Activated CD4-positive, alpha-beta T cell treated with anti-CD3 and anti-CD28 coated beads, Interleukin-10, Interleukin-2, amounts not matched to agents 100 ng/mL and 50 ng/mL, durations not matched to agents 16 hours and 8 hours (primary cell): ENCODE results near the gene PPM1D.
"Not testable (repeated sequence)": the region's sequence is repeated elsewhere in the genome, so short reads cannot be mapped to it uniquely, and the experiment has no call there.

Source experiments
- DNase-seq: peaks from one replicate; pipeline ENCODE4 v3.0.0-alpha.2; 2020

PPM1D gene

DNA sequence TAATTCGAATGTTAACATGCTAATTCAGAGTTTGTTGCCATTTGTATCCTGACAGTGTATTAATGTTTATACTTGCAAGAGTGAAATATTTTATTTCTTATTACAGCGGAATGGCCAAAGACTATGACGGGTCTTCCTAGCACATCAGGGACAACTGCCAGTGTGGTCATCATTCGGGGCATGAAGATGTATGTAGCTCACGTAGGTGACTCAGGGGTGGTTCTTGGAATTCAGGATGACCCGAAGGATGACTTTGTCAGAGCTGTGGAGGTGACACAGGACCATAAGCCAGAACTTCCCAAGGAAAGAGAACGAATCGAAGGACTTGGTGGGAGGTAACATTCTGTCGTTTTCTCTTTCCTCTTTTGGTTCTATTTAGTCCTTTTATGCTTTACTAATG is 23.4 kb downstream of the PPM1D start:
- DNase-seq, result no peak

DNA sequence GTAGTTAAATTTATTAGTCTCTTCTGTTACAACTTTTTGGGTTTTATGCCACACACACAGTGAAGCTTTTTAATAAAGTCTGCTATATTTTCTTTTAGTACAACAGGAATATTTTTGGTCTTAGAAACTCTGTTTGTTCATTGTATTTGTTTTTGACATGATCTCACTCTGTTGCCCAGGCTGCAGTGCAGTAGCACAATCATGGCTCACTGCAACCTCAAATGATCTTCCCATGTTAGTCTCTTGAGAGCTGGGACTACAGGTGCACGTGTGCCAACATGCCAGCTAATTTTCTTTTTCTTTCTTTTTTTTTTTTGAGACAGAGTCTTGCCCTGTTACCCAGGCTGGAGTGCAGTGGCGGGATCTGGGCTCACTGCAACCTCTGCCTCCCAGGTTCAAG is 27.1 kb downstream of the PPM1D start:
- DNase-seq, result no peak

DNA sequence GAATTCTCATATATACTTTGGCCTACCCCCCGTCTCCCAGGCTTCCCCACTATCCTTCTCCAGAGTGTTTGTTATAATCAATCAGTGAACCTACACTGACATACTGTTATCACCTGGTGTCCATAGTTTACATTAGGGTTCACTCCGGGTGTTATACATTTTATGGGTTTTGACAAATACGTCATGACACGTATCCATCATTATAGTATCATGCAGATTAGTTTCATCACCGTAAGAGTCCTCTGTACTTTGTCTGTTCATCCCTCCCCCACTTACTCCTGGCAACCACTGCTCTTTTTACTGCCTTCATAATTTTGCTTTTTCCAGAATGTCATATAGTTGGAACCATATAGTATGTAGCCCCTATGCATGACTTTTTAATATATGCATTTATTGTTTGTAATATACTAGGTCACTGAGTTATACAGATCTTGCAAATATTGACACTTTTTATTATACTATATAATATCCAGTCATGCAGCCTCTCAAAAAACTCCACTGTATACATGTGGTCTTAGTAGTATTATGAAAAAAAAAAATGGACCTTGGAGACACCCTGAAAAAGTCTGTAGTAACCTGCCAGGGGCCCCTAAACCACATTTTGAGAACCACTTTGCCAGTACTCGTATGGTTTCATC is 28.4 kb downstream of the PPM1D start:
- no peak for DNase-seq

DNA sequence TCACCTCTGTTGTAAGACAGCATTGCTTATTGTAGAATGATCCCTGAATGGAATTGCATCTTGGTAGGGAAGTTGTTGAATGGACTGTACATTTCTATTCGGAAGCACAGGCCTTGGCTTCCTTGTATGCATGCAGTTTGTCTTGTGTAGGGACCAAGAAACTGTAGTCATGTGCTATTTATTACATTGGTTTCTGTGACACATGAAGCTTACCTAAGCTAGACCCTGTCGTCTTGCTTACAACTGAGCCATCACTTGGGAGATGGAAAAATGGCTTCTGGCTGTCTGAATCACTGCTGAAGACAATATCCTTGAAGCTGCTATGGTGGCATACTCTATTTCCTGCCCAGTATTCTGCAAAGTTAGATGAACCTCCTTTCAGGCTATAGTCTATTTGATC is 29.1 kb downstream of the PPM1D start:
- no peak for DNase-seq

DNA sequence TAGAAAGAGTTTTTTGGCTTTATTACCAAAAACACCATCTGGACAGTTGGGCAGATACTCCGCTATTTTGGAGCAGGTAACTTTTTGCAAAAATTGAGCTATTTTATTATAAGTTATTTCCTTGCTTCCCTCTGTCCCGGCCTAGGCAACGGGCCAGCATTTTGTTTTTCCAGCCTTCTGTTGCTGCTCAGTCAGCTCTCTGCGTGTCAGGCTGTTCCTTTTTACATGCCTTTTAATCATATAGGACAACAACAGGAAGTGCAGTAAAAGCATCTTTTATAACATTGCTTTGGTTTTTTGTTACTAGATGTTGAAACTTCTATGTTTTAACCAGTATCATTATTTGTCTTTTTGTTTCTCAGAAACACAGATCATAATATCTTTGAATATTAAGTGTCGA is 30.4 kb downstream of the PPM1D start:
- DNase-seq, result no peak

DNA sequence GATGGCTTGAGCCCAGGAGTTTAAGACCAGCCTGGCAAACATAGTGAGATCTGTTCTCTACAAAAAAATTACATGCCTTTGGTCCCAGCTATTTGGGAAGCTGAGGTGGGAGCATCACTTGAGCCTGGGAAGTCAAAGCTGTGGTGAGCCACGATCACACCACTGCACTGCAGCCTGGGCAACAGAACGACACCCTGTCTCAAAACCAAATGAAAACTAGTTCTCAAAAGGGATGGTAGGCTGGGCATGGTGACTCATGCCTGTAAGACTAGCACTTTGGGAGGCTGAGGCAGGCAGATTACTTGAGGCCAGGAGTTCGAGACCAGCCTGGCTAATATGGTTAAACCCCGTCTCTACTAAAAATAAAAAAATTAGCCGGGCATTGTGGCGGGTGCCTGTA is 31.1 kb downstream of the PPM1D start:
- DNase-seq, result no peak

DNA sequence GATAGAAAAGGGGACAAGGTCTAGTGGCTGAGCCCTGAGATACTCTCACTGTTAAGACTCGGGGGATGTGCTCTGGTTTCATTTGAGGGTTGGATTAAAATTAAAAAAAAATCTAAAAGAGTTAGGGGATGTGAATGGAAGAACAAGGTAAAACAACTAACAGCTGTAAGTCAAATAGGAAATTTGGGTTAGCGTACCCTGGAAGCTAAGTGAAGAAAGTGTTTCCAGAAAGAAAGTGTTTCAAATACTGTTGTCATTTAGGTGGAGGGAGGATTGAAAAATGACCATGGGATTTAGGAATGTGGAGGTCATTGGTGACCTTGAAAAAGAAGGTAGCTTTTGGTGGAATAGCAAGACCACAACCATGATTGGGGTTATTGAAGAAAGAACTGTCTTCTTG is 37.7 kb downstream of the PPM1D start:
- DNase-seq, result no peak

DNA sequence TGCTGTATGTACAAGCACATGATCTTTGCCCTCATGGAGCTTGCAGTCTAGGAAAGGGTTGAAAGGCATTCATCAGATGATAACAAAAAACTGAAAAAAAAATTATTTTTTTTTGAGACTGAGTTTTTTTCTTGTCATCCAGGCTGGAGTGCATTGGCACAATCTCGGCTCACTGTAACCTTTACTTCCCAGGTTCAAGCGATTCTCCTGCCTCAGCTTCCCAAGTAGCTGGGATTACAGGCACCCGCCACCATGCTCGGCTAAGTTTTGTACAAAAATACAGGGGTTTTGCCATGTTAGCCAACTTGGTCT is 39.0 kb downstream of the PPM1D start:
- no peak for DNase-seq

DNA sequence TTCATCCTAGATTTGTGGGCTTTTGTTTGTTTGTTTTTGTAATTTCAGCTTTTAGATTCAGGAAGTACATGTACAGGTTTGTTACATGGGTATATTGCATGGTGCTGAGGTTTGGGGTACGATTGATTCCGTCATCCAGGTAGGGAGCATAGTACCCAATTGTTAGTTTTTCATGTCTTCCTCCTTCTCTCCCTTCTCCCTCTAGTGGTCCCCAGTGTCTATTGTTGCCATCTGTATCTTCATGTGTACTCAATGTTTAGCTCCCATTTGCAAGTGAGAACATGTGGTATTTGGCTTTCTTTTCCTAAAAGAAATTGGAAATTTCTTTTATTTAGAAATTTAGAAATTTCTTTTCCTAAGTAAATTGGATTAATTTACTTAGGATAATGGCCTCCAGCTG is 40.5 kb downstream of the PPM1D start:
- no peak for DNase-seq

DNA sequence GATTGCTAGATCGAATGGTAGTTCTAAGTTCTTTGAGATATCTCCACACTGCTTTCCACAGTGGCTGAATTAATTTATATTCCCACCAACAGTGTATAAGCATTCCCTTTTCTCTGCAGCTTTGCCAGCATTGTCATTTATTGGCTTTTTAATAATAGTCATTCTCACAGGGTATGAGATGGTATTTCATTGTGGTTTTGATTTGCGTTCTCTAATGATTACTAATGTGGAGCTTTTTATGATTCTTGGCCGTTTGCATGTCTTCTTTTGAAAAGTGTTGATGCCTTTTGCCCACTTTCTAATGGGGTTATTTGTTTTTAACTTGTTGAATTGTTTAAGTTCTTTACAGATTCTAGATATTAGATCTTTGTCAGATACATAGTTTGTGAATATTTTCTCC is 41.1 kb downstream of the PPM1D start:
- no peak for DNase-seq

DNA sequence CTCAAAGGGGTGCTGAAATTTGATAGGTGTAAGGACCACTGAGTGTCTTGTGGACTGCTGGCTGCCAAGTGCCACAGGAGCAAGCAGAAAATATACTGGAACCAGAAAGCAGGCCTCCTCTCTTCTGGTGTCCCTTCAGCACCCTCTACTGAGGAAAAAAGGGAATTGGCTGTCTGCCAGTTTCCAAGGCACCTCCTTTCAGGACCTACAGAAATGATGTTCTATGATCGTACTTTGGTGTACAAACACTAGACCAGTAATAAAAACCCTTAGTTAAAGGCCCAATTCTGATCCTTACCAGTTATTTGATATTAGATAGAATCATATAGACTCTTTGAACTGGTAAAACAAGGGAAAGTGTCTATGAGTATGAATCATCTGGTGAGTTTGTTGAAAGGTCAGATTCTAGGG is 41.8 kb downstream of the PPM1D start:
- DNase-seq, result peak; percentile 73

DNA sequence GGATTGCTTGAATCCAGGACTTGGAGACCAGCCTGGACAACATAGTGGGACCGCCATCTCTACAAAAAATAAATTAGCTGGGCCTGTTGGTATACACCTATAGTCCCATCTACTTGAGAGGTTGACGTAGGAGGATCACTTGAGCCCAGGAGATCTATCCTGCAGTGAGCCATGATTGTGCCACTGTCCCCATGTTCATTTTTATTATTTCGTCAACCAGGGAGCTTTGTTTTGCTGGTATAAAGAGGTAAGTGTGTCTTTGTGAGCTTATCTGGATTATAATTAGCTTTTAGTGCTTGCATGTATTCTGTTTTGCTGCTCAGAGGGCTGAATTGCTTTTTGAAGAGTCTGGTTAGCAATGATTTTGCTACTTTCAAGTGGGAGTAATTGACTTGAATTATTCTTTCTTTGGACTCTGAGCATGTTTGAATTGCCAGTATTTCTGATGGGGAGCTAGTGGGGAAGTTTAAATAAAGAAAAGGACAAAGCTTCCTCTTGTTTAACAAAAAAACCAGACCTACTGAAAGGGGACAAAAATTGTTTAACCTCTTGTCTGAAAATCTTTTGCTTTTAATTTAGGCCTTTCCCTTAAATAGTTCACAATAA is 46.0 kb downstream of the PPM1D start:
- no peak for DNase-seq

DNA sequence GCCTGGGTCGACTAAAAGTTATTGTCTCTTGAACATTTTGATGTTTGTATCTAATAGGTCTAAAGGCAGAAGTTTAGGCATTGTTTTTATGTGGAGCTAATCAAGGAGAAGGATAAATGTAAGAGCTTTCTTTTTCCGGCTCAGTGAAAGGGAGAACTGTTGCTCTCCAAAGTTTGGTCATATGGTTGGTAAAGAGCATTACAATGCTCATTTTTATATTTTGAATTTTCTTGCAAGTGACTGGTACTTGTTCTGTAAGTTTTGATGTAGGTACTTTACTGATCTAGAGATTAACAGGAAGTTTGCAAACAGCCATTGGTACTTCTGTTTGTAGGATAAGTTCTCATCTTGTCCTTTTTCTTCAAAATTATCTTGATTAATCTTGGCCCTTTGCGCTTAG is 46.7 kb downstream of the PPM1D start:
- DNase-seq, result no peak

DNA sequence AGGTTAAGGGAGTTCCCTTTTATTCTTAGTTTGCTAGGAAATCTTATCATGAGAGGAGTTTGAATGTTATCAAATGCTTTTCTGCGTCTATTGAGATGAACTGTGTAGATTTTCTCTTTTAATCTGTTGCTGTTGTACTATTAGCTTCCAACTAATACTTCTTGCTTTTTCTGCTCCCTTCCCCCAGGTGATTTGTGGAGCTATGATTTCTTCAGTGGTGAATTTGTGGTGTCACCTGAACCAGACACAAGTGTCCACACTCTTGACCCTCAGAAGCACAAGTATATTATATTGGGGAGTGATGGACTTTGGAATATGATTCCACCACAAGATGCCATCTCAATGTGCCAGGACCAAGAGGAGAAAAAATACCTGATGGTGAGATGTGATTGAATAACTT is 47.7 kb downstream of the PPM1D start:
- DNase-seq, result no peak

DNA sequence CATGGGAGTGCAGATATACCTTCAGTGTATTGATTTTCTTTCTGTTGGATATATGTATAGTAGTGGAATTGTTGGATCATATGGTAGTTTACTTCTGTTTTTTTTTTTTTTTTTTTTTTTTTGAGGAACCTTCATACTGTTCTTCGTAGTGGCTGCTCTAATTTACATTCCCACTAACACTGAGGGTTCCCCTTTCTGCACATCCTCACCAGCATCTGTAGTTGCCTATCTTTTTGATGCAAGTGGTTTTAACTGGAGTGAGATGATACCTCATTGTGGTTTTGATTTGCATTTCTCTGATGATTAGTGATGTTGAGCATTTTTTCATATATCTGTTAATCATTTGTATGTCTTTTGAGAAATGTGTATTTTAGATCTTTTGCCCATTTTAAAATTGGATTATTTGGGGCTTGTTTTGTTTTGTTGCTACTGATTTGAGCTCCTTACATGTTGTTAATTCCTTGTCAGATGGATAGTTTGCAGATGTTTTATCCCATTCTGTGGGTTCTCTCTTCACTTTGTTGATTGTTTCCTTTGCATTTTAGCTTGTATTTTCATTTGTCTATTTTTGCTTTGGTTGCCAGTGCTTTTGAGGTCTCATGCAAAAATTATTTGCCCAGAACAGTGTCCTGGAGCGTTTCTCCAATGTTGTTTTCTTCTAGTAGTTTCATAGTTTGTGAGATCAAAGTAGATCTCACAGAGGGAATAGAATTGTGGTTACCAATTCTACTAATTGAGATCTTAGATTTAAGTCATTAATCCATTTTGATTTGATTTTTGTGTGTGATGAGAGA is 52.7 kb downstream of the PPM1D start:
- DNase-seq, result peak; percentile 14

DNA sequence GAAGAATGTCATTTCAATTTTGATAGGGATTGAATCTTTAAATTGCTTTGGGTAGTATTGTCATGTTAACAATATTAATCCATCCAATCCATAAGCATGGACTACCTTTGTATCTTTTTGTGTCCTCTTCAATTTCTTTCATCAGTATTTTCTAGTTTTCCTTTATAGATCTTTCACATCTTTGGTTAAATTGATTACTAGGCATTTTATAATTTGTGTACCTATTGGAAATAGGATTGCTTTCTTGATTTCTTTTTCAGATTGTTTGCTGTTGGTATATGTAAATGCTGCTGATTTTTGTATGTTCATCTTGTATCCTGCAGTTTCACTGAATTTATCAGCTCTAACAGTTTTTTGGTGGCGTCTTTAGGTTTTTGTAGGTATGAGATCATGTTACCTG is 53.6 kb downstream of the PPM1D start:
- no peak for DNase-seq

DNA sequence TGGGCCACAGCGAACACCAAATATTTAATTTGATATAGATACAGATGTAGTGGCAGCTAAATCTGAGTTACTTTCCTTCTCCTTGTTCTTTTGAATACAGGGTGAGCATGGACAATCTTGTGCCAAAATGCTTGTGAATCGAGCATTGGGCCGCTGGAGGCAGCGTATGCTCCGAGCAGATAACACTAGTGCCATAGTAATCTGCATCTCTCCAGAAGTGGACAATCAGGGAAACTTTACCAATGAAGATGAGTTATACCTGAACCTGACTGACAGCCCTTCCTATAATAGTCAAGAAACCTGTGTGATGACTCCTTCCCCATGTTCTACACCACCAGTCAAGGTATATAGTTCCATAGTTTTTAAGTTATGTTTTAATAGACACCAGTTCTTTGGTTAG is 56.5 kb downstream of the PPM1D start:
- no peak for DNase-seq

DNA sequence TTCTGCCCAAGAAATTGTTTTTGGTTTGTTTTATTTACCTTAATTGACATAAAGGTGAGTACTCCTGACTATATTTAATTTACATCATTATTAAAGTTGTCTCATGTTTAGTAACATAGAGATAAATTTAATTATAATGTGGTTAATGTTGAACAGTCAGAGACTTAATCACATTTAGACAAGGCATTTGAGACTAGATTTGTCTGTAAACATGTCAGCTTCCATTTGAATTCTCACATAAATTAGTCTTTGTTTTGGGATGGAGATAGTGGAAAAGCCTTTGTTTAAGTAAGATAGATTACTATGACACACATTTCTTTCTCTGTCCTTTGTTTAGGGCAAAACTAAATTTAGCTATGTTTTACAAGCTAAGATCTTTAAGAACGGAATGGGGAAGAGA is 59.2 kb downstream of the PPM1D start:
- no peak for DNase-seq

DNA sequence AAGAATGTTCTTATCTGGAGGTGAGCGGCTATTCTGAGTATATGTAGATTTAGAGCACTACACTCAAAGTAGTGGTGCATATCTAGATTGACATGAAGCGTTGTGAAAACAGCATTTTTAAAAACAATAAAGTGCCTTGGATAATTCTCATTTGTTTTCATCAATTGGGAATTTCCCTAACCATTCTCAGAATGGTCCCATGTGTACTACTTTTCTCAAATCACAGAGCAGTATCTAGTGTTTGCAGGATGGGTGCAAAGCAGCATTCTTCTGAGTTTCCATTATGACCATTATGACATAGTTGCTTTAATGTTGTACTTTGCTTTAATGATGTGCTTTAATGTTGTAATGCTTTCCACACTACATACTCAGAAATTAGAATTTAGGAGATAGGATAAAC is 61.5 kb downstream of the PPM1D start:
- no peak for DNase-seq

DNA sequence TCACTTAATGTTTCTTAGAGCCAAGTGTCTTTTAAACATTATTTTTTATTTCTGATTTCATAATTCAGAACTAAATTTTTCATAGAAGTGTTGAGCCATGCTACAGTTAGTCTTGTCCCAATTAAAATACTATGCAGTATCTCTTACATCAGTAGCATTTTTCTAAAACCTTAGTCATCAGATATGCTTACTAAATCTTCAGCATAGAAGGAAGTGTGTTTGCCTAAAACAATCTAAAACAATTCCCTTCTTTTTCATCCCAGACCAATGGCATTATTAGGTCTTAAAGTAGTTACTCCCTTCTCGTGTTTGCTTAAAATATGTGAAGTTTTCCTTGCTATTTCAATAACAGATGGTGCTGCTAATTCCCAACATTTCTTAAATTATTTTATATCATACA is 64.0 kb downstream of the PPM1D start:
- DNase-seq, result no peak

DNA sequence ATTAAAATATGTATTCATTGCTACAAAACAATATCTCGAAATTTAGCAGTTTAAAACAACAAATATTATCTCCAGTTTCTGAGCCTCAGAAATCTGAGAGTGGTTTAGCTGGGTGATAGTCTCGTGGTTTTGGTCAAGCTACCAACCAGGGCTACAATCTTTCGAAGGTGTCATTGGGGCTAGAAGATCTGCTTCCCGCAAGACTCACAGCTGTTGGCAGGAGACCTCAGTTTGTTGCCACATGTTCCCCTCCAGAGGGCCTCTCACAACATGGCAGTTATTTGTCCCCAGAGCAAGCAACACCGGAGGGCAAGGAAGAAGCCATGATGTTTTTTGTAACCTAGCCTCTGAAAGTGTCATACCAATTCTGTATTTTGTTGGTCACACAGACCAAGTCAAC is 65.6 kb downstream of the PPM1D start:
- DNase-seq, result no peak

DNA sequence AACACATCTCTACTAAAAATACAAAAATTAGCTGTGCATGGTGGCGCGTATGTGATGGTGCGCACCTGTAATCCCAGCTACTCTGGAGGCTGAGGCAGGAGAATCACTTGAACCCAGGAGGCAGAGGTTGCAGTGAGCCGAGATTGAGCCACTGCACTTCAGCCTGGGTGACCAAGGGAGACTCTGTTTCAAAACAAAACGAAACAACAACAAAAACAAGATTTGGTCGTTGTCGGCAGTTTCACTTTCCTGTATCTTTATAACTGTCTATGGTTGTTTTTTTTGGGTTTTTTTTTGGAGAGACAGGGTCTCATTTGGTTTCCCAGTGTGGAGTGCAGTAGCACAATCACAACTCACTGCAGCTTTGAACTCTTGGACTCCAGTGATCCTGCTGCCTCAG is 68.7 kb downstream of the PPM1D start:
- not testable (repeated sequence) for DNase-seq

DNA sequence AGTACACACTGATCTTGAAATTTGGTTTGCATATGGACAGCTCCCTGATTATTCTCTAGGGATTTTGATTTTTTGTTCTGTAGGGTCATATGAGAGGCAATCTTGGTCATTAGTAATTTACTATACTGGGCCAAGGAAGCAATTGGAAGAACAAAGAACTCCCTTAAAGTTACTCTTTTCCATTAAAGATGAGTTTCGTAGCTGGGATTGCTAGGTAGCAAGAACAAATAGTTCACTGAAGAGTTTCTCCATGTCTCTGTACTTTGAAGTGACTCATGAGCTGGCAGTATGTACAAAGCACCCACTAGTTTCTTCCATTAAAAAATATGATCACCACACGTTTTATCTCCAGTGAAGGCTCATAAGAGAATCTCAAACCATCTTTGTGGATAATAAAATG is 71.5 kb downstream of the PPM1D start:
- no peak for DNase-seq

DNA sequence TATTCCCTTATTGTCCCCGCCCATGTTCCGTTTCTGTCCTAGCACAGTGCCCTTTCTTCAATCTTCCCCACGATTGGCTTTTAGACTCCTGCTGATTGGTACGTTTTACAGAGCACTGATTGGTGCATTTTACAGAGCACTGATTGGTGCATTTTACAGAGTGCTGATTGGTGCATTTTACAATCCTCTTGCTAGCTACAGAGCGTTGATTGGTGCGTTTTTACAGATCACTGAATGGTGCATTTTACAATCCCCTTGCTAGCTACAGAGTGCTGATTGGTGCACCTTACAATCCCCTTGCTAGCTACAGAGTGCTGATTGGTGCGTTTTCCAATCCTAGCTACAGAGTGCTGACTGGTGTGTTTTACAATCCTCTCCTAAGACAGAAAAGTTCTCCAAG is 74.6 kb downstream of the PPM1D start:
- not testable (repeated sequence) for DNase-seq

DNA sequence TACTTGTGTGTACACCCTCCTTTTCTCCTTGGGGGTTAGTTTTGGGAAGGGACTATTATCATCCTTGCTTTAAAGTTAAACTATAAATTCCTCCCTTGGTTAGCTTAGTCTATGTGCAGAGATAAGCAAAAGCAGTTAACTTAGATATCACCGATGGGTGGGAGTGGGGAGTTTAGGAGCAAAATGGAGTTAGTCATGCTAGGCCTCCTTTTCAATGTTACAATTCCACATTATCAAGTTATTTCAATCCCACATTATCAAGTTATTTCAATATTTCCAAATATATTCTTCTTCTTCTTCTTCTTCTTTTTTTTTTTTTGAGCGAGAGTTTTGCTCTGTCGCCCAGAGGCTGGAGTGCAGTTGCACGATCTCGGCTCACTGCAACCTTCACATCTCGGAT is 76.0 kb downstream of the PPM1D start:
- no peak for DNase-seq
